HEK293 (cell line): ENCODE results near the gene ZNF609.

ENCODE experiments used
- EGR2 ChIP-seq: fragments of 450-650 bp; formaldehyde crosslinking; IDR thresholded peaks from 2 replicates; pipeline ENCODE4 v1.5.1; 2016; ENCODE audit warnings: low read depth, missing biosample characterization, missing genetic modification characterization
- FEZF1 ChIP-seq: fragments of 450-650 bp; formaldehyde crosslinking; IDR thresholded peaks from 2 replicates; pipeline ENCODE4 v1.5.1; 2016; ENCODE audit warnings: missing biosample characterization, missing genetic modification characterization
- HOXA7 ChIP-seq: sonication (generic); formaldehyde crosslinking; IDR thresholded peaks from 2 replicates; pipeline ENCODE4 v1.8.1; 2022; ENCODE audit warnings: missing genetic modification reagents, borderline replicate concordance
- KLF9 ChIP-seq: fragments of 450-650 bp; formaldehyde crosslinking; IDR thresholded peaks from 2 replicates; pipeline ENCODE4 v1.5.1; 2016; ENCODE audit warnings: missing biosample characterization, missing genetic modification characterization, low read depth
- PBX3 ChIP-seq: sonication (generic); formaldehyde crosslinking; IDR thresholded peaks from 2 replicates; pipeline ENCODE4 v1.8.1; 2022; ENCODE audit warnings: mild to moderate bottlenecking, moderate library complexity, missing genetic modification reagents
- WT1 ChIP-seq: fragments of 450-650 bp; formaldehyde crosslinking; IDR thresholded peaks from 2 replicates; pipeline ENCODE4 v1.5.1; 2016; ENCODE audit warnings: missing biosample characterization, missing genetic modification characterization
- ZBTB20 ChIP-seq: fragments of 450-650 bp; formaldehyde crosslinking; IDR thresholded peaks from 2 replicates; pipeline ENCODE4 v1.5.1; 2016; ENCODE audit warnings: missing biosample characterization, missing genetic modification characterization
- ZBTB48 ChIP-seq: fragments of 450-650 bp; formaldehyde crosslinking; IDR thresholded peaks from 2 replicates; pipeline ENCODE4 v1.5.1; 2016; ENCODE audit warnings: missing biosample characterization, missing genetic modification characterization
- ZBTB6 ChIP-seq: fragments of 450-650 bp; formaldehyde crosslinking; IDR thresholded peaks from 2 replicates; pipeline ENCODE4 v1.5.1; 2017; ENCODE audit warnings: missing biosample characterization, missing genetic modification characterization
- ZEB2 ChIP-seq: fragments of 450-650 bp; formaldehyde crosslinking; IDR thresholded peaks from 2 replicates; pipeline ENCODE4 v1.5.1; 2016; ENCODE audit warnings: missing biosample characterization, missing genetic modification characterization
- ZFP37 ChIP-seq: fragments of 450-650 bp; formaldehyde crosslinking; IDR thresholded peaks from 2 replicates; pipeline ENCODE4 v1.5.1; 2016; ENCODE audit warnings: missing biosample characterization, missing genetic modification characterization
- ZNF132 ChIP-seq: fragments of 450-650 bp; formaldehyde crosslinking; IDR thresholded peaks from 2 replicates; pipeline ENCODE4 v1.5.1; 2017; ENCODE audit warnings: missing biosample characterization, missing genetic modification characterization, borderline replicate concordance
- ZNF148 ChIP-seq: fragments of 450-650 bp; formaldehyde crosslinking; IDR thresholded peaks from 2 replicates; pipeline ENCODE4 v1.5.0; 2017; ENCODE audit warnings: missing biosample characterization, missing genetic modification characterization, borderline replicate concordance
- ZNF19 ChIP-seq: fragments of 450-650 bp; formaldehyde crosslinking; IDR thresholded peaks from 2 replicates; pipeline ENCODE4; 2016; ENCODE audit warnings: missing biosample characterization, missing genetic modification characterization, low read depth
- ZNF2 ChIP-seq: fragments of 450-650 bp; formaldehyde crosslinking; IDR thresholded peaks from 2 replicates; pipeline ENCODE4 v1.5.1; 2016; ENCODE audit warnings: missing biosample characterization, missing genetic modification characterization
- ZNF214 ChIP-seq: fragments of 450-650 bp; formaldehyde crosslinking; IDR thresholded peaks from 2 replicates; pipeline ENCODE4 v1.5.1; 2017; ENCODE audit warnings: missing biosample characterization, mild to moderate bottlenecking, missing genetic modification characterization, borderline replicate concordance
- ZNF221 ChIP-seq: fragments of 450-650 bp; formaldehyde crosslinking; IDR thresholded peaks from 2 replicates; pipeline ENCODE4 v1.5.1; 2017; ENCODE audit warnings: missing biosample characterization, missing genetic modification characterization, borderline replicate concordance
- ZNF223 ChIP-seq: fragments of 450-650 bp; formaldehyde crosslinking; IDR thresholded peaks from 2 replicates; pipeline ENCODE4 v1.5.1; 2016; ENCODE audit warnings: missing biosample characterization, missing genetic modification characterization
- ZNF280C ChIP-seq: fragments of 450-650 bp; formaldehyde crosslinking; IDR thresholded peaks from 2 replicates; pipeline ENCODE4 v1.5.1; 2016; ENCODE audit warnings: missing biosample characterization, missing genetic modification characterization
- ZNF366 ChIP-seq: fragments of 450-650 bp; formaldehyde crosslinking; conservative IDR thresholded peaks from 2 replicates; pipeline ENCODE4 v1.5.1; 2016; ENCODE audit warnings: missing biosample characterization, missing genetic modification characterization
- ZNF391 ChIP-seq: fragments of 450-650 bp; formaldehyde crosslinking; IDR thresholded peaks from 2 replicates; pipeline ENCODE4 v1.5.1; 2016; ENCODE audit warnings: low read depth, missing biosample characterization, missing genetic modification characterization, borderline replicate concordance
- ZNF394 ChIP-seq: fragments of 450-650 bp; formaldehyde crosslinking; IDR thresholded peaks from 2 replicates; pipeline ENCODE4 v1.5.1; 2016; ENCODE audit warnings: missing biosample characterization, missing genetic modification characterization, mild to moderate bottlenecking, moderate library complexity, borderline replicate concordance
- ZNF398 ChIP-seq: fragments of 450-650 bp; formaldehyde crosslinking; IDR thresholded peaks from 2 replicates; pipeline ENCODE4 v1.5.1; 2017; ENCODE audit warnings: missing biosample characterization, missing genetic modification characterization
- ZNF530 ChIP-seq: fragments of 450-650 bp; formaldehyde crosslinking; IDR thresholded peaks from 2 replicates; pipeline ENCODE4 v1.5.1; 2016; ENCODE audit warnings: low read depth, missing biosample characterization, missing genetic modification characterization
- ZNF654 ChIP-seq: fragments of 450-650 bp; formaldehyde crosslinking; IDR thresholded peaks from 2 replicates; pipeline ENCODE4 v1.5.1; 2016; ENCODE audit warnings: low read depth, missing biosample characterization, missing genetic modification characterization
- ZNF707 ChIP-seq: fragments of 450-650 bp; formaldehyde crosslinking; IDR thresholded peaks from 2 replicates; pipeline ENCODE4 v1.5.1; 2016; ENCODE audit warnings: missing biosample characterization, missing genetic modification characterization
- ZNF791 ChIP-seq: fragments of 450-650 bp; formaldehyde crosslinking; IDR thresholded peaks from 2 replicates; pipeline ENCODE4 v1.5.1; 2016; ENCODE audit warnings: missing biosample characterization, missing genetic modification characterization
- ZSCAN18 ChIP-seq: fragments of 450-650 bp; formaldehyde crosslinking; IDR thresholded peaks from 2 replicates; pipeline ENCODE4 v1.5.1; 2016; ENCODE audit warnings: missing biosample characterization, missing genetic modification characterization
- ZSCAN4 ChIP-seq: fragments of 450-650 bp; formaldehyde crosslinking; IDR thresholded peaks from 2 replicates; pipeline ENCODE4 v1.5.1; 2017; ENCODE audit warnings: missing biosample characterization, missing genetic modification characterization

The ZNF609 gene

GRCh38 chr15:64697911-64698369 lies 237.6 kb downstream of the ZNF609 start (continued):
- TF ChIP-seq ZSCAN18 (tag by site-specific recombination) (no peak), ZNF394 (tag by site-specific recombination) (peak; percentile 7; the same call in 1 of the 2 replicates), ZBTB48 (tag by site-specific recombination) (peak; percentile 39; the same call in 1 of the 2 replicates), ZNF214 (tag by site-specific recombination) (no peak), FEZF1 (tag by site-specific recombination) (no peak), PBX3 (CRISPR knock-in tag) (no peak), ZNF2 (tag by site-specific recombination) (no peak), ZNF530 (tag by site-specific recombination) (no peak), ZNF707 (no peak), ZNF223 (tag by site-specific recombination) (no peak), ZNF280C (tag by site-specific recombination) (no peak), KLF9 (tag by site-specific recombination) (no peak), ZNF19 (tag by site-specific recombination) (no peak), ZNF132 (tag by site-specific recombination) (no peak), ZNF391 (tag by site-specific recombination) (no peak), ZEB2 (tag by site-specific recombination) (peak; percentile 48; the same call in 1 of the 2 replicates), EGR2 (tag by site-specific recombination) (no peak), ZNF148 (no peak), ZNF654 (tag by site-specific recombination) (no peak), ZNF366 (peak; percentile 49; the same call in 1 of the 2 replicates), ZNF791 (tag by site-specific recombination) (no peak), ZFP37 (tag by site-specific recombination) (no peak), ZSCAN4 (tag by site-specific recombination) (no peak), ZBTB20 (peak; percentile 20; the same call in 1 of the 2 replicates), WT1 (tag by site-specific recombination) (no peak), ZNF221 (tag by site-specific recombination) (no peak), ZBTB6 (tag by site-specific recombination) (no peak), HOXA7 (CRISPR knock-in tag) (no peak), ZNF398 (tag by site-specific recombination) (no peak)
